CD8-positive, alpha-beta memory T cell (primary cell): ENCODE measurements around the gene DCLK1. TPM values are rescaled to one million over a fixed set of nuclear protein-coding genes. Genes with fewer than 3 reads are reported as not detected.

Source experiments
- CTCF ChIA-PET: fragments of 350-600 bp; sonication (Branson Sonifier 250); formaldehyde crosslinking; loops from one replicate; lab custom pipeline; 2021; ENCODE audit warnings: antibody characterized with exemption; lab: Charles Lee
- POLR2A ChIA-PET: fragments of 350-600 bp; sonication (Branson Sonifier 250); formaldehyde crosslinking; loops from one replicate; lab custom pipeline; 2021; ENCODE audit warnings: antibody characterized with exemption; lab: Charles Lee
- DNase-seq, 5 donors: peaks; one replicate each; pipeline versions ENCODE4 v3.0.0 to v3.0.0-alpha.2; 2020 to 2022; ENCODE audit warnings: mixed read lengths in 1 of 5
- H3K27ac ChIP-seq: one replicate; pipeline ENCODE4 v1.7.0; 2013; ENCODE audit warnings: low read depth, mild to moderate bottlenecking, low read length, moderate library complexity
- H3K27me3 ChIP-seq: 2 replicates; pipeline ENCODE4 v1.7.0; 2013; ENCODE audit warnings: low read length, mild to moderate bottlenecking; ENCODE audit not compliant: insufficient read depth, poor library complexity, severe bottlenecking
- H3K36me3 ChIP-seq: 2 replicates; pipeline ENCODE4 v1.7.0; 2013; ENCODE audit warnings: mild to moderate bottlenecking, low read length, moderate library complexity; ENCODE audit not compliant: insufficient read depth
- H3K4me1 ChIP-seq: 2 replicates; pipeline ENCODE4 v1.7.0; 2013; ENCODE audit warnings: mild to moderate bottlenecking, low read length, moderate library complexity; ENCODE audit not compliant: insufficient read depth
- H3K4me3 ChIP-seq: 2 replicates; pipeline ENCODE4 v1.7.0; 2013; ENCODE audit warnings: mild to moderate bottlenecking, low read length
- H3K9me3 ChIP-seq: 2 replicates; pipeline ENCODE4 v1.7.0; 2013; ENCODE audit warnings: mild to moderate bottlenecking, low read length
- H3K27ac Mint-ChIP-seq, 8 donors: one replicate each; pipeline ENCODE4 v1.8.0; 2020 to 2021; ENCODE audit warnings: mixed read lengths in 8 of 8, mild to moderate bottlenecking in 6 of 8, inconsistent platforms in 3 of 8, moderate library complexity in 3 of 8
- H3K27me3 Mint-ChIP-seq, 2 donors: one replicate each; pipeline ENCODE4 v1.8.0; 2020 to 2021; ENCODE audit warnings: mixed read lengths in 2 of 2, mild to moderate bottlenecking in 1 of 2, moderate library complexity in 1 of 2
- H3K36me3 Mint-ChIP-seq, 3 donors: one replicate each; pipeline ENCODE4 v1.8.0; 2020 to 2021; ENCODE audit warnings: mixed read lengths in 3 of 3, inconsistent platforms in 1 of 3, mild to moderate bottlenecking in 1 of 3
- H3K4me1 Mint-ChIP-seq, 3 donors: one replicate each; pipeline ENCODE4 v1.8.0; 2020 to 2021; ENCODE audit warnings: mixed read lengths in 3 of 3, inconsistent platforms in 1 of 3, mild to moderate bottlenecking in 1 of 3
- H3K4me3 Mint-ChIP-seq, 7 donors: one replicate each; pipeline ENCODE4 v1.8.0; 2020 to 2021; ENCODE audit warnings: mixed read lengths in 7 of 7, mild to moderate bottlenecking in 6 of 7, moderate library complexity in 4 of 7, inconsistent platforms in 2 of 7
- H3K9me3 Mint-ChIP-seq, 5 donors: one replicate each; pipeline ENCODE4 v1.8.0; 2020 to 2022; ENCODE audit warnings: mixed read lengths in 5 of 5, mild to moderate bottlenecking in 3 of 5, moderate library complexity in 2 of 5, inconsistent platforms in 1 of 5
- polyA plus RNA-seq: library from polyadenylated mRNA; unstranded; fragments of 300-500 nt; fragmentation: Illumina TruSeq; gene quantifications from one replicate; pipeline ENCODE4 v1.2.3, GENCODE V29; 2021
- total RNA-seq, 2 experiments: library from RNA; stranded (reverse); gene quantifications; one replicate each; pipeline ENCODE4 v1.2.3, GENCODE V29; 2021

Gene DCLK1
- total and polyA plus RNA-seq, 3 experiments from 2014 or later, result not detected

DNA sequence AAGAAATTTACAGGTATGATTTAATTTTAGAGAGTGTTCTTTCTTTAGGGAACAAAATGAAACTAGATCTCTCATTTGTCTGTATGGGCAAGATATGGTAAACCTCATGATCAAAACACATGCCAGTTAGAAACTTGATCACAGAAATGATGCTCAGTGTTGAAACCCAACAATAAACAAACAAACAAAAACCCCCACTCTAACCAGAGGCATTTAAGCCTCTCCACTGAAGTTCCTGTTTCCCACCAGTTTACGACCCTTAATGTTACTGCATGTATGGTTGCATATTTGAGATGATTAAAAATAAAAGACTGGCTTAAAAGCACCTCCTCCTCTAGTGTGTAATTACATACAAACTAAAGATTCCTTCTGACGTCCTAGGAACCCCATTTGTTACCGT is 361.4 kb downstream of the DCLK1 start:
- Histone ChIP-seq H3K27me3 (peaks cover 4% of the 10 kb centered on the region), H3K9me3 (no peaks in the 10 kb centered on the region), H3K4me1 (no peaks in the 10 kb centered on the region), H3K36me3 (no peaks in the 10 kb centered on the region), H3K4me3 (no peak overlapping the region), H3K27ac (no peak overlapping the region)
- Mint-ChIP-seq H3K27me3 (peaks cover 0 to 2% of the 10 kb centered on the region in 2 donors), H3K4me1 (no peaks in the 10 kb centered on the region), H3K9me3 (peaks cover 0 to 17% (median 4%) of the 10 kb centered on the region in 5 donors), H3K4me3 (no peak overlapping the region), H3K27ac (no peak overlapping the region), H3K36me3 (no peaks in the 10 kb centered on the region)
- POLR2A ChIA-PET, result no interaction called here
- CTCF ChIA-PET, result no interaction called here
- no peak for DNase-seq

DNA sequence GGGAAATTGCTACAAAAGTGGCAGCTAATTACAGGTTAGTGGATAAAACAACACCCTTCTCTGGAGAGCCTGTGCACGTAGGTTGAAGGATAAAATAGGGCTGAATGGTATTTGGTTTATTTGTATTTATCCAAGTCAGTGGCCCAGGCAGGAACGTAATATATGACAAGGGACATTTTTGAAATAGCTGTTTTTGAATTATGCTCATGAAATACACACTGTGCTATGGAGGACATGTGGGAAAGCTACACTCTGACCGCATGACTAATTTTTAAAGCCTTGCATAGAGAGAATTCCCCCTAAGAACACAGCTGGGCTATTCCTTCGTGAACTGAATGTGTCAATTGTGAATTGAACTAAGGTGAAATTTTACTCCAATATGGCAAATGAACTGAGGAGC is 362.6 kb downstream of the DCLK1 start:
- Mint-ChIP-seq H3K4me1 (no peaks in the 10 kb centered on the region), H3K27ac (no peak overlapping the region), H3K36me3 (no peaks in the 10 kb centered on the region), H3K4me3 (no peak overlapping the region), H3K27me3 (peaks cover 0 to 2% of the 10 kb centered on the region in 2 donors), H3K9me3 (peaks cover 0 to 9% (median under 1%) of the 10 kb centered on the region in 5 donors)
- CTCF ChIA-PET, result no interaction called here
- Histone ChIP-seq H3K27me3 (peaks cover 4% of the 10 kb centered on the region), H3K9me3 (no peaks in the 10 kb centered on the region), H3K36me3 (no peaks in the 10 kb centered on the region), H3K4me3 (no peak overlapping the region), H3K4me1 (no peaks in the 10 kb centered on the region), H3K27ac (no peak overlapping the region)
- POLR2A ChIA-PET, result no interaction called here
- no peak for DNase-seq

DNA sequence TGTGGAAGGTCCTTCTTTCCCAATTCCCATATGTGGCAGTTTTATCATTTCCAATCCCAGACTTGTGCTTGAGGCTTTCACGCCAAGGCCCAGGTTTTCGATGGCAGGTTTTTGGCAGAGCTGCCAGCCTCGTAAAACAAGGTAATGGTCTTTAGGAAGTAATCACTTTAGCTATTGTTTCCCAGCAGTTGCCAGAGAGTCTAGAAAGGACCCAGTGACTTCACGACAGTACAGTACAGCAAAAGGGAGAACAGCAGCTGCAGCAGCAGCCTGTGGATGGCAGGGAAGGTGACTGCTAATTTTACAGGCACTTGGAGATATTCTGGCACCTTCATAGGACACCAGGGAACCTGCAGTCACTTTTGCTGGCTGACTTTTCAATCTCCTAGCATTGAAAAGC is 363.1 kb downstream of the DCLK1 start:
- Mint-ChIP-seq H3K9me3 (peaks cover 0 to 9% (median 0%) of the 10 kb centered on the region in 5 donors), H3K27ac (no peak overlapping the region), H3K27me3 (no peaks in the 10 kb centered on the region), H3K4me3 (no peak overlapping the region), H3K4me1 (no peaks in the 10 kb centered on the region), H3K36me3 (no peaks in the 10 kb centered on the region)
- POLR2A ChIA-PET, result no interaction called here
- Histone ChIP-seq H3K36me3 (no peaks in the 10 kb centered on the region), H3K9me3 (no peaks in the 10 kb centered on the region), H3K27ac (no peak overlapping the region), H3K4me1 (no peaks in the 10 kb centered on the region), H3K27me3 (peaks cover 4% of the 10 kb centered on the region), H3K4me3 (no peak overlapping the region)
- DNase-seq, result no peak
- CTCF ChIA-PET, result no interaction called here

DNA sequence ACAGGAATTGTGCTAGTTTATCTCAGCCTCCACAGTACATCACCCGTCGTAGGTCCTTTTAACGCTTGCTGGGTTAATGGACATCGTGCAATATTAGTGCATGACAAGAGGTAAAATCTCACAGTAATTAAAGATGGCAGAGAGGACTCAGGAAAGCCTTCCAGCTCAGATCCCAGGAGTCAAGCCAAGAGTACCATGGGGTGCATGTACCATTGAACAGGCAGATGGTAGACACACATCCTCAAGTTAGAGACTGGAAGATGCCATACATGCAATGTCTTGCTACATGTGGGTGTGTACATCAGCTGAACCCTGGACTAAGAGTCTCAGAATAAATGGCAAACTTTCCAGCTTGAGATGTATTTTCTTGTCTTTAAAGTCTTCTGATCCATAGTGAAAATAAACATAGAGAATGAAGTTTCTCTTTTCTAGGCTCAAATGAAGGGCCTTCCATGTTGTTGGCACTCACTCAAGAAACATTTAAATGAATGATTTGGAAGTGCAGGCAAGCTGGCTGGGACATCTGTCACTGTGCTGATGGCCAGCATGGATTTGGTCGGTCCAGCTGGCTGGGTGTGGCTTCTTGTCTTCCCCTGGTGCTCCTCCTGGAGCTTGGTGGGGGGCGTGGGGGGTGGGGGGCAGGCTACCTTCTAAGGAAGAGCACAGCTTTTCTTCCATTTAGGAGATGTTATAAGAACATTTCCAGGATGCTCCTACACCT is 363.8 kb downstream of the DCLK1 start:
- H3K4me3 Mint-ChIP-seq, result no peak overlapping the region
- ChIA-PET POLR2A (no interaction called here), CTCF (no interaction called here)
- DNase-seq, result no peak
- no peaks in the 10 kb centered on the region for H3K36me3 Mint-ChIP-seq
- H3K9me3 Mint-ChIP-seq, result peaks cover 0 to 9% (median 0%) of the 10 kb centered on the region in 5 donors
- H3K27ac Mint-ChIP-seq, result no peak overlapping the region
- Histone ChIP-seq H3K4me3 (no peak overlapping the region), H3K4me1 (no peaks in the 10 kb centered on the region), H3K27ac (no peak overlapping the region), H3K9me3 (no peaks in the 10 kb centered on the region), H3K36me3 (no peaks in the 10 kb centered on the region), H3K27me3 (peaks cover 4% of the 10 kb centered on the region)
- no peaks in the 10 kb centered on the region for H3K27me3 Mint-ChIP-seq
- no peaks in the 10 kb centered on the region for H3K4me1 Mint-ChIP-seq

DNA sequence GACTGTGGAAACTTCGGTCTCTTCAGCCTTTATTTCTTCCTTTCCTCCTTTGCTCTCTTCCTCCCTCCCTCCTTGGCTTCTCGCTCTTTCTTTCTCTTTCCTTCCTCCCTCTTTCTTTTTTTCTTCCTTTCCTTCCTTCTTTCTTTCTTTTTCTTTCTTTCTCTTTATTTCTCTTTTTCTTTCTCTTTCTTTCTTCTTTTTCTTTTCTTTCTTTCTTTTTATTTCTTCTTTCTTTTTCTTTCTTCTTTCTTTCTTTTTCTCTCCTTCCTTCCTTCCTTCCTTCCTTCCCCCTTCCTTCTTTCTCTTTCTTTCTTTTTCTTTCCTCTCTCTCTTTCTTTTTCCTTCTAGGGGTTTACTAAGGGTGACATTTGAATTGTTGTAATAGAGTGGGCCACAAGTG is 364.5 kb downstream of the DCLK1 start:
- H3K36me3 ChIP-seq, result no peaks in the 10 kb centered on the region
- no peak for DNase-seq
- no peak overlapping the region for H3K4me3 ChIP-seq
- ChIA-PET POLR2A (no interaction called here), CTCF (no interaction called here)
- Mint-ChIP-seq H3K4me3 (no peak overlapping the region), H3K27me3 (no peaks in the 10 kb centered on the region), H3K36me3 (no peaks in the 10 kb centered on the region), H3K4me1 (no peaks in the 10 kb centered on the region), H3K27ac (no peak overlapping the region), H3K9me3 (peaks cover 0 to 9% (median 0%) of the 10 kb centered on the region in 5 donors)
- H3K27ac ChIP-seq, result no peak overlapping the region
- H3K4me1 ChIP-seq, result no peaks in the 10 kb centered on the region
- H3K9me3 ChIP-seq, result no peaks in the 10 kb centered on the region
- peaks cover 4% of the 10 kb centered on the region for H3K27me3 ChIP-seq

DNA sequence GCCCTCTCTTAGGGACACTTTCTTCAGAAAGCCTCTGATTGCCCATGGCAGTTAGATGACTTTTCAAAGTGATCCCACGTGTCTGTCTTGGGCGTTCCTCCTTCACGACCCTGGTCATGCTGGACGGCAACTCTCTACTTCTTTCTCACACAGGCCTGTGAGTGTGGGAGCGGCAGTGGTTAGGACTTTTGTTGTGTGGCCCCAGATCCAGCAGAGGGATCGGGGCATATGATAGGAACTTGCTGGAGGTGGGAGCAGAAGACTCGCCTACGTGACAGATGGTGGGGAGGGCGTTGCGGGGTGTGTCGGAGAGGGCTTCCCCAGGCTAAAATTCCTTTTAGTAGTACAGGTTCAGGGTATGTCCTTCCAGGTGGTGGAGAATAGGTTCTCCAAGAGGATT is 365.2 kb downstream of the DCLK1 start:
- Mint-ChIP-seq H3K27ac (no peak overlapping the region), H3K27me3 (no peaks in the 10 kb centered on the region), H3K36me3 (no peaks in the 10 kb centered on the region), H3K4me3 (no peak overlapping the region), H3K4me1 (no peaks in the 10 kb centered on the region), H3K9me3 (peaks cover 0 to 9% (median 0%) of the 10 kb centered on the region in 5 donors)
- no peak overlapping the region for H3K27ac ChIP-seq
- no peak overlapping the region for H3K4me3 ChIP-seq
- H3K9me3 ChIP-seq, result no peaks in the 10 kb centered on the region
- H3K4me1 ChIP-seq, result no peaks in the 10 kb centered on the region
- DNase-seq, result no peak
- no peaks in the 10 kb centered on the region for H3K36me3 ChIP-seq
- CTCF ChIA-PET, result no interaction called here
- H3K27me3 ChIP-seq, result peaks cover 4% of the 10 kb centered on the region
- POLR2A ChIA-PET, result no interaction called here

DNA sequence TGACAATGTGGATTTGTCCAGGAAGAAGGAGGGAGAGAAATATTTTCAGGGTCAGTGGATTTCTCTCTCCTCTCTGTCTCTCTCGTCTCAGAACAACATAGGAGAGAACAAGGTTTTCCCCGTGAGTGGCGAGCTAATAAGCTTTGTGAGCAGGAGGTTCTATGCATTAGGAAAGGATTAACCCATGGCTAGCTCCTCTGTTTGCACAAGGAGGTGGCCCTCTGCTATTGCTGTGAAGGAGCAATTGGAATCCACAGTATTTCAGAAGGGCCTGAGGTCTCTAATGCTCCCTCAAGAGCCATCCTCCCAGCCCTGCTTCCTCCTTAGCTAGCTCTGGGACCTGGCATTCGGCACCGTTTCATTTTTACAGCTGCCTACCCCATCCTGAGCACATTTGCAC is 365.8 kb downstream of the DCLK1 start:
- Mint-ChIP-seq H3K4me3 (no peak overlapping the region), H3K9me3 (peaks cover 0 to 9% (median 0%) of the 10 kb centered on the region in 5 donors), H3K4me1 (no peaks in the 10 kb centered on the region), H3K36me3 (no peaks in the 10 kb centered on the region), H3K27ac (no peak overlapping the region), H3K27me3 (no peaks in the 10 kb centered on the region)
- no peak overlapping the region for H3K27ac ChIP-seq
- no peaks in the 10 kb centered on the region for H3K4me1 ChIP-seq
- no peak overlapping the region for H3K4me3 ChIP-seq
- H3K36me3 ChIP-seq, result no peaks in the 10 kb centered on the region
- POLR2A ChIA-PET, result no interaction called here
- no peak for DNase-seq
- H3K27me3 ChIP-seq, result peaks cover 4% of the 10 kb centered on the region
- CTCF ChIA-PET, result no interaction called here
- H3K9me3 ChIP-seq, result no peaks in the 10 kb centered on the region

DNA sequence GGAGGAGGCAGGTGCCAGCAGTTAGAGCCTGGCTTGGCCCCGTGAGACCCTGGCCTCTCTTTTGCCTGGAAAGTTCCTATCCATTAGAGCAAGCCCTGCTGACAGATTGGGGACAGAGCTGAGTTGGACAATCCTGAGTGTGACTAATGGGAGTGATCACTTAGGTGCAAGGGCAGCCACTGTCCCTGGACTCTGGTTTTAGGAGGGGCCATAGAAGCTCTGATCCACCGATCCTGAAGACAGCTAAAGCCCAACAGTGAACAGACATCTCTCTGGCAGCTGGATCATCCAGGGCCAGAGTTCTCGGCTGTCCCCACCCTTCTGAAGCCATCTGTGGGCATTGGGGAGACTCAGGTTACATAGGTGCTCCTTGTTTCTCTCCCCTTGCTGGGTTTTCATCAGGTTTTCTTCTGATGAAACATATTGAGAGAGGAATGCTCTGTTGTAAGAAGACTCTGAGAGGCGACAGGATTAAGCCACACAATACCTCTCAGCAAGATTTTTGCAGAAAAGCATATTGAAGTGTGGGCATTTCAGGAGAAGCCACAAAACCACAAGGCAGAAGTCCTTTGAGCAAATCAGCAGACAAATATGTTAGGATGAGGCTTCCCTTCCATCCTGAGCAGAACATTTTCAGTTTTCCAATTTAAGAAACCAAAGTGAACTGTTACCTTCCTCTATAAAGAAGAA is 366.7 kb downstream of the DCLK1 start:
- Histone ChIP-seq H3K4me3 (no peak overlapping the region), H3K27me3 (peaks cover 4% of the 10 kb centered on the region), H3K36me3 (no peaks in the 10 kb centered on the region), H3K9me3 (no peaks in the 10 kb centered on the region), H3K27ac (no peak overlapping the region), H3K4me1 (no peaks in the 10 kb centered on the region)
- ChIA-PET POLR2A (no interaction called here), CTCF (no interaction called here)
- H3K36me3 Mint-ChIP-seq, result no peaks in the 10 kb centered on the region
- peaks cover 0 to 10% (median 4%) of the 10 kb centered on the region in 5 donors for H3K9me3 Mint-ChIP-seq
- H3K27ac Mint-ChIP-seq, result no peak overlapping the region
- DNase-seq, result no peak
- no peaks in the 10 kb centered on the region for H3K4me1 Mint-ChIP-seq
- no peak overlapping the region for H3K4me3 Mint-ChIP-seq
- no peaks in the 10 kb centered on the region for H3K27me3 Mint-ChIP-seq
